ENCODE measurements around the gene PPP1CA. TPM values are rescaled to one million over a fixed set of nuclear protein-coding genes. Genes with fewer than 3 reads are reported as not detected.

PPP1CA gene
- total RNA-seq, 4 donors from 2014 or later = 49.9 to 78.6 (median 63.4) TPM

GRCh38 chr11:67356387-67356863 is 45.2 kb downstream of the PPP1CA start:
- no peak for TF ChIP-seq CTCF (IDR thresholded peaks at IDR 0.05)
- TF ChIP-seq POLR2A (IDR thresholded peaks at IDR 0.05) = no peak
- no peak for TF ChIP-seq EP300 (IDR thresholded peaks at IDR 0.05)
- TF ChIP-seq POLR2AphosphoS5 (IDR thresholded peaks at IDR 0.05) = no peak
- Histone ChIP-seq H3K4me1 (peaks cover 7 to 74% (median 53%) of the 10 kb centered on the region in 3 donors), H3K36me3 (no peaks in the 10 kb centered on the region), H3K4me3 (no peak overlapping the region), H3K9me3 (no peaks in the 10 kb centered on the region), H3K27me3 (no peaks in the 10 kb centered on the region), H3K27ac (peak overlapping the region; percentile 21 to 99 (median 94))
- WGBS, 2 donors (ENCODE audit: low coverage in 1 of 2) = 20 to 38% methylated on average over 2 to 3 of the region's 4 CpGs
- no peak for ATAC-seq

GRCh38 chr11:67355794-67356386 is 45.8 kb downstream of the PPP1CA start:
- Histone ChIP-seq H3K4me3 (no peak overlapping the region), H3K27ac (peak overlapping the region; percentile 87 to 99 (median 94)), H3K9me3 (no peaks in the 10 kb centered on the region), H3K4me1 (peaks cover 7 to 79% (median 58%) of the 10 kb centered on the region in 3 donors), H3K36me3 (no peaks in the 10 kb centered on the region), H3K27me3 (no peaks in the 10 kb centered on the region)
- 77% methylated on average over 4 of the region's 4 CpGs; no CpG with 5 or more reads in 1 of the 2 donors for WGBS, 2 donors (ENCODE audit: low coverage in 1 of 2)
- no peak for TF ChIP-seq EP300 (IDR thresholded peaks at IDR 0.05)
- TF ChIP-seq POLR2A (IDR thresholded peaks at IDR 0.05) = no peak
- no peak for TF ChIP-seq CTCF (IDR thresholded peaks at IDR 0.05)
- TF ChIP-seq POLR2AphosphoS5 (IDR thresholded peaks at IDR 0.05) = no peak
- ATAC-seq = no peak

- TF ChIP-seq CTCF (IDR thresholded peaks at IDR 0.05) = no peak
- TF ChIP-seq POLR2A (IDR thresholded peaks at IDR 0.05) = no peak
- TF ChIP-seq POLR2AphosphoS5 (IDR thresholded peaks at IDR 0.05) = no peak
- TF ChIP-seq EP300 (IDR thresholded peaks at IDR 0.05) = no peak
- H3K4me1 ChIP-seq = peaks cover 7 to 84% (median 60%) of the 10 kb centered on the region in 3 donors
These were observed 46.5 kb downstream of the PPP1CA start for GRCh38 chr11:67355023-67355793.

GRCh38 chr11:67354075-67355022 is 47.3 kb downstream of the PPP1CA start:
- ATAC-seq = peak; percentile 50
- H3K27ac ChIP-seq = peak overlapping the region; percentile 87 to 99 (median 94)
- H3K4me1 ChIP-seq = peaks cover 7 to 83% (median 60%) of the 10 kb centered on the region in 3 donors
- TF ChIP-seq POLR2A (IDR thresholded peaks at IDR 0.05) (no peak), CTCF (IDR thresholded peaks at IDR 0.05) (peak in 3 of 4 experiments; percentile 26 to 43 (median 28)), EP300 (IDR thresholded peaks at IDR 0.05) (no peak), POLR2AphosphoS5 (IDR thresholded peaks at IDR 0.05) (peak; percentile 97)
- WGBS, 2 donors (ENCODE audit: low coverage in 1 of 2) = 0 to 6% methylated on average over 1 to 2 of the region's 8 CpGs
- peak overlapping the region; percentile 42 to 80 for H3K4me3 ChIP-seq
- H3K9me3 ChIP-seq = no peaks in the 10 kb centered on the region
- no peaks in the 10 kb centered on the region for H3K36me3 ChIP-seq
- H3K27me3 ChIP-seq = no peaks in the 10 kb centered on the region

More at GRCh38 chr11:67355023-67355793, 46.5 kb downstream of the PPP1CA start:
- no peak for ATAC-seq
- 70% methylated on average over 2 of the region's 11 CpGs; no CpG with 5 or more reads in 1 of the 2 donors for WGBS, 2 donors (ENCODE audit: low coverage in 1 of 2)
- Histone ChIP-seq H3K9me3 (no peaks in the 10 kb centered on the region), H3K27ac (peak overlapping the region; percentile 87 to 99 (median 94)), H3K4me3 (no peak overlapping the region), H3K36me3 (no peaks in the 10 kb centered on the region), H3K27me3 (no peaks in the 10 kb centered on the region)
